GM23248 (cell line): ENCODE data around the gene EGR4.

ENCODE experiments used
- EZH2 ChIP-seq: fragments of 200-600 bp; sonication (generic); IDR thresholded peaks from 2 replicates; pipeline ENCODE4 v1.6.1; 2018; ENCODE audit warnings: antibody characterized with exemption, mild to moderate bottlenecking; ENCODE audit not compliant: insufficient read depth, poor library complexity, severe bottlenecking
- EZH2phosphoT487 ChIP-seq: fragments of 200-600 bp; sonication (generic); IDR thresholded peaks from 2 replicates; pipeline ENCODE4 v1.6.1; 2018; ENCODE audit warnings: antibody characterized with exemption, moderate library complexity, mild to moderate bottlenecking, low read depth; ENCODE audit not compliant: insufficient read depth

DNA sequence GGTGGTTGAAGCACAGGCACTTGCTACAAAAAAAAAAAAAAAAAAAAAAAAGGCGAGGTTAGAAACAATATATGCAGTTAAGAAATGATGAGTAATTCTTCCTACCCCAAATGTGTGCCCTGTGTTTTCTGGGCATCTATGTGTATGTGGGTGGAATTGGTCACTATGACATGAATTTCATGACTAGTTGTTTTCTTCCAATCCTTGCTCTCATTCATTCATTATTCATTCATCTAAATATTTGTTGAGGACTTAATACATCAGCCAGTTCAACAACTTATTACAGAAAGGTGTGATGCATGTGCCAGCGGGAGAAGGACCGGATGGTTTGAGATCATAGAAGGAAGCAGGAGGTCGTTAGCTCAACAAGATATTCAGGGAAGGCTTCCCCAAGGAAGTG lies 8.3 kb upstream of the EGR4 start:
- TF ChIP-seq EZH2 (no peak), EZH2phosphoT487 (no peak)
